ENCODE data around the gene SPAG8. TPM values are rescaled to one million over a fixed set of nuclear protein-coding genes. Genes with fewer than 3 reads are reported as not detected.
A peak's percentile ranks its signal among the peaks of the same experiment; 100 is the strongest.

The SPAG8 gene, protein sequence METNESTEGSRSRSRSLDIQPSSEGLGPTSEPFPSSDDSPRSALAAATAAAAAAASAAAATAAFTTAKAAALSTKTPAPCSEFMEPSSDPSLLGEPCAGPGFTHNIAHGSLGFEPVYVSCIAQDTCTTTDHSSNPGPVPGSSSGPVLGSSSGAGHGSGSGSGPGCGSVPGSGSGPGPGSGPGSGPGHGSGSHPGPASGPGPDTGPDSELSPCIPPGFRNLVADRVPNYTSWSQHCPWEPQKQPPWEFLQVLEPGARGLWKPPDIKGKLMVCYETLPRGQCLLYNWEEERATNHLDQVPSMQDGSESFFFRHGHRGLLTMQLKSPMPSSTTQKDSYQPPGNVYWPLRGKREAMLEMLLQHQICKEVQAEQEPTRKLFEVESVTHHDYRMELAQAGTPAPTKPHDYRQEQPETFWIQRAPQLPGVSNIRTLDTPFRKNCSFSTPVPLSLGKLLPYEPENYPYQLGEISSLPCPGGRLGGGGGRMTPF
- 0.20 and 0.63 TPM in 2 replicates for total RNA-seq (2014; rRNA removed; shearing (Covaris generic))

DNA sequence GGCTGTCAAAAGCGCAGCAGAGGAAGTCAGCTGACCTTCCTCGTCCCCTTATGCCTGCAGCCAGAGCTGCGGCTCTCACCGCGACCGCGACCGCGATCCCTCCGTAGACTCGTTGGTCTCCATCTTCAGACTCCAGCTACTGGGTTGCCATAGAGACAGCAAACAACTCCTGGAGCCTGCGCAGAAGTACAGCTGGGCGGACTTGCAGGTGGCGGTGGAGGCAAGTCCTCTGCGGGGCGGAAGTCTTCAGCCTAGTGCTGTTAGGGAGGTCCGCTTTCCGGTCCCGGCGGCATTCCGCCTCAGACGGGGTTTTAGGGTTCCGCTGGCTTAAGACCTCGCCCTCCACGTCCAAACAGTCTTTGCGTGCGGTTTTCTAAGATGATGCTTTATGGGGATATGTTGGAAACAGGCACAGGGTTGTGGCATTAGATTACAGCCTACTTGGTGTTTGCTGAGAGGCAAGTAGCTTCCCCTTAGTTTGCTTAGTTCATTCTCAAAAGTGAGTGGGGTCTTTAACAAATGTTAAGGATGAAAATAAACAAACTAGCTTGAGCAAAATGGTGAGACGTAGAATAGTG, at the start of gene SPAG8:
TSS of gene SPAG8 (minus strand) at position 238 of the 578 bp plus-strand sequence. CDS start at position 123, 115 bp downstream.
- peak; percentile 93 to 95 for DNase-seq
- Histone ChIP-seq H3K27me3 (no peaks in the 10 kb centered on the region), H3K36me3 (no peaks in the 10 kb centered on the region), H3K27ac (peak within 1 kb of the TSS; percentile 45), H3K4me3 (peak within 1 kb of the TSS; percentile 51), H3K9me3 (replicated peaks) (no peaks in the 10 kb centered on the region), H3K4me1 (peaks cover 12% of the 10 kb centered on the region; the same call in 1 of the 2 replicates)

DNA sequence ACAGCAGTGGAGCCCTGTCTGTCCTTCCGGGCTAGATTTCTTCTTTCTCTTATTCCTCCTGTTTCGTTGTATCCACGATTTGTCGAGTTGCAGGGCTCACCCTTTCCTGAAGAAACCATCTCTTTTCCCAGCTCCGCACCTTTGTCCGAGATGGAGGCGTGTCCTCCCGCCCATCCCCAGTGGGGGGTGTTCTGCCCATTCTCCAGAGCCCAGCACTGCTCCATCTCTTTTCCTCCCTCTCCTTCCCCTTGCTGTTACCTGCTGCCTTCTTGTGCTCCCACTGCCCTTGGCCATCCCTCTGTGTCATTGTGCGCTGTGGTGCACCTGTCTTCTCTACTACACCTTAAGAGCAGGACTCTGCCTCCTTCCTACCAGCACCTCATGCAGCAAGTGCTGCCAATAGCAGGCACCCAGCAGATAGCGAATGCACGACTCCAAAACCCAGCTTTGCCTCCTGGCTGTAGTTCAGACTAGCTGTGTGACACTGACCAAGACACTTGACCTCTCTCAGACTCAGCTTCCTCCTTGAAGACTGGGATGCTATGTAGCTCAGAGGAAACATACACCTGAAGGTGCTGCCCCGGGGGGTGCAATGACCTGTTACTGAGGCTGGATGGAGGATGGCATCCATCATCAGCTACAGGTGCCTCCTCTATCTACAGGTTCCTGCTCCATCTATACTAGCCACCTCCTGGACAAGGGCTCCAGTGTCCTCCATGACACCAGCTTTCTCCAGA, 49.3 kb upstream of the SPAG8 start:
- H3K27me3 ChIP-seq: no peaks in the 10 kb centered on the region
- H3K4me3 ChIP-seq: no peak overlapping the region
- no peaks in the 10 kb centered on the region for H3K9me3 ChIP-seq (replicated peaks)
- DNase-seq: no peak
- no peaks in the 10 kb centered on the region for H3K4me1 ChIP-seq
- H3K27ac ChIP-seq: no peak overlapping the region
- H3K36me3 ChIP-seq: no peaks in the 10 kb centered on the region

DNA sequence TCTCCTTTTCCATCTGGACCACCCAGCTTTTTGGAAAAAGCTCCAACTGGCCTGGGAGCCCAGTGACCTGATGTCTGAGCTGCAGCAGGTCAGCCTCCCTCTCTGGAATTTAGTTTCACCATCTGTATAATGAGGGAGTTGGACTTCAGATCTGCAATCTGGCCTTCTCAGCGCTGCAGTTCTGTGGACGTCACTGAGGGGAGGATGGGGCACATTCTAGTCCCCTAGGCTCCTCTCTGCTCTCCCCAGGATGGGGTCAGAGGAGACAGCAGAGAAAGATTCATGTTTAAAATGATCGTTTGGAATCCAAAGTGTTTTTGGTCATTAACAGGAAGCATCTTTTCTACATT, 47.9 kb upstream of the SPAG8 start:
- Histone ChIP-seq H3K4me3 (no peak overlapping the region), H3K36me3 (no peaks in the 10 kb centered on the region), H3K9me3 (replicated peaks) (no peaks in the 10 kb centered on the region), H3K27ac (no peak overlapping the region), H3K27me3 (no peaks in the 10 kb centered on the region), H3K4me1 (no peaks in the 10 kb centered on the region)
- DNase-seq: no peak

DNA sequence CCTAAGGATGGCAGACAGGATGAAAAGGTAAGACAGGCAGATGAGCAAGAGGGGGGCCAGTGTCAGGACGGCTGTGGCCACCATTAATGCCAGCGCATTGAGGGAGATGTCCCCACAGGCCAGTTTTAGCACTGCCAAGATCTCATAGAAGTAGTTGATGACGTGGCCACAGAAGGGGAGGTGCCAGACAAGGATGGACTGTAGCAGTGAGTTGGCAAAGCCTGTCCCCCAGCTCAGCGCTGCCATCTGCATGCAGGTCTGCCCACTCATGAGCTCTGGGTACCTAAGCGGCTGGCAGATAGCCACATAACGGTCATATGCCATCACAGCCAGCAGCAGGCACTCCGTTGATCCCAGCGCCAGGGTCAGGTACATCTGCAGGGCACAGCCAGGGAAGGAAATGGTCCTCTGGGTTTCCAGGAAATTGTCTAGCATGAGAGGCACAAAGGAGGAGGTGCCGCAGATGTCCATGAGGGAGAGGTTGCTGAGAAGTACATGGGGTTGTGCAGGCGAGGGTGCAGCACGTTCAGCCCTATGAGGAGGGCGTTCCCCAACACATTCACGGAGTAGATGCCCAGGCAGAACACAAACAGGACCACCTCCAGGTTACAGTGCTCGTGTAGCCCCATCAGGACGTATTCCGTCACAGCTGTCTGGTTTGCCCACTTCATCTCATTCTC, 47.4 kb upstream of the SPAG8 start:
- no peaks in the 10 kb centered on the region for H3K27me3 ChIP-seq
- H3K9me3 ChIP-seq (replicated peaks): no peaks in the 10 kb centered on the region
- H3K36me3 ChIP-seq: no peaks in the 10 kb centered on the region
- DNase-seq: no peak
- no peak overlapping the region for H3K27ac ChIP-seq
- H3K4me3 ChIP-seq: no peak overlapping the region
- H3K4me1 ChIP-seq: no peaks in the 10 kb centered on the region

GRCh38 chr9:35858458-35858857, 46.4 kb upstream of the SPAG8 start:
- no peaks in the 10 kb centered on the region for H3K9me3 ChIP-seq (replicated peaks)
- H3K27me3 ChIP-seq: no peaks in the 10 kb centered on the region
- H3K4me1 ChIP-seq: no peaks in the 10 kb centered on the region
- no peaks in the 10 kb centered on the region for H3K36me3 ChIP-seq
- no peak overlapping the region for H3K4me3 ChIP-seq
- DNase-seq: no peak
- no peak overlapping the region for H3K27ac ChIP-seq

DNA sequence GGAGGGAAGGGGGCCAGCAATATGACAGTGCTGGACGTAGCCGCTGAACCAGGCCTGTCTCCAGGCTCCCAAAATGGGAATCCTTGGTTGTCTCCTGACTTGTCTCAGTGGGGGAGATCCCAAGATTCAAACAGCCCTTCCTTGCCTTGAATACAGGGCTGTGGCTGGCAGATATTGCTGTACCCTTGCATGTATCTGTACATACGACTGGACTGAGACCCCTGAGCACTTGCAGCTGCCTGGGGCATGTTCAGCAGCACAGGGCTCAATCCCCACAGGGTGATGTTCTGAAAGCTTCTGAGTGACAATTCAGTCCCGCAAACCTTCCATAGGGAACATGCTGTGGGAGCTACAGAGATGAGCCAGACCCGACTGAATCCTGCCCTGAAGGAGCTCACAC, 44.8 kb upstream of the SPAG8 start:
- no peak for DNase-seq
- Histone ChIP-seq H3K4me3 (no peak overlapping the region), H3K4me1 (no peaks in the 10 kb centered on the region), H3K36me3 (no peaks in the 10 kb centered on the region), H3K27ac (no peak overlapping the region), H3K27me3 (no peaks in the 10 kb centered on the region), H3K9me3 (replicated peaks) (no peaks in the 10 kb centered on the region)

DNA sequence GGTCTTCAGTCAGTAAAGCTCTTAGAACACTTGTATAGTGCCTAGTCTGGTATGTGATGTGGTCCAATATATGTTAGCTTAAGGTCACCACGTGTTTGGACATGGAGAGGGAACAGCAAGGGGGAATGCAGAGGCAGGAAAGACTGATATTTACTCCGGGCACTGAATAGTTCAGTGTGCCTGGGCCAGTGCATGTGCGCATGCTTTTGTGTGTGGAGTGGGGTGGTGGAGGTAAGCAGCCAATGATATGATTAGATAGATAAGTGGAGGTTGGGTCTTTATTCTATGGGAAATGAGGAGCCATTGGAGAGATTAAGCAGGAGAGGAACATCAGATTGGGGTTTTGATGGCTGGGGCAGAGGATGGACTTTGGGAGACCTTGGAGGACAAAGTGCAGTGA, 44.1 kb upstream of the SPAG8 start:
- H3K36me3 ChIP-seq: no peaks in the 10 kb centered on the region
- no peak overlapping the region for H3K27ac ChIP-seq
- no peaks in the 10 kb centered on the region for H3K4me1 ChIP-seq
- H3K9me3 ChIP-seq (replicated peaks): no peaks in the 10 kb centered on the region
- no peaks in the 10 kb centered on the region for H3K27me3 ChIP-seq
- no peak overlapping the region for H3K4me3 ChIP-seq
- no peak for DNase-seq

DNA sequence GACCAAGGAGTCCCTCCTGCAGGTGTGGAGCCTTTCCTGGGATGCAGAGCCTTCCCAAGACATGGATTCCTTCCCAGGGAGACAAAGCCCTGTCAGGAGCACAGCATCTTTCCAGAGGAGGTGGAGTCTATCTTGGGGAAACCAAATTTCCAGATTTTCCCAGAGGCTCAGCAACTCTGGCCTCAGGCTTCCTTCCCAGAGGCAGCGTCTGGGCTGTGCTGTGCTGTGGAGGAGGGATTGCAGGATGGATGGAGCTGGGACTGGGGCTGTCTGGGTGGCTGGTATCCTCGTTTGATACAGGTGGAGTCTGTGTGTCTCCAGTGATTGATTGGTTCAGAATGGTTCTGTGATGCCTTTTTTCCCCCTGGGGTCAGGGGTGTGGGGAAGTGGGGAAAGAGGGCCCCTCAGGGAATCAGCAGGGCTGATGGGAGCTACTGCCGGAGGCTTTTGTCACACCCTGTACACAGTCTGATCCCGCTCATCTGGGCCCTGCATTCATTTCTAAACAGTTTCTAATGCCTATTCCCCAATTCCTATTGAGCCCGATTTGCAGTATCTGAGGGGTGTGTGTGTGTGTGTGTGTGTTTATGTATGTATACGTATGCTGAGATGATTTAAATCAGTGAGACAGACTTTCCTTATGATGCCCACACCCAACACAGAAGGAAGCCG, 42.2 kb upstream of the SPAG8 start:
- H3K4me1 ChIP-seq: no peaks in the 10 kb centered on the region

GRCh38 chr9:35852876-35853865, 41.1 kb upstream of the SPAG8 start:
- H3K27ac ChIP-seq: no peak overlapping the region
- no peak for DNase-seq
- no peaks in the 10 kb centered on the region for H3K9me3 ChIP-seq (replicated peaks)
- no peaks in the 10 kb centered on the region for H3K4me1 ChIP-seq
- H3K27me3 ChIP-seq: no peaks in the 10 kb centered on the region
- no peaks in the 10 kb centered on the region for H3K36me3 ChIP-seq
- H3K4me3 ChIP-seq: no peak overlapping the region

More for the DNA sequence above, 42.2 kb upstream of the SPAG8 start:
- DNase-seq: no peak
- Histone ChIP-seq H3K9me3 (replicated peaks) (no peaks in the 10 kb centered on the region), H3K4me3 (no peak overlapping the region), H3K36me3 (no peaks in the 10 kb centered on the region), H3K27me3 (no peaks in the 10 kb centered on the region), H3K27ac (no peak overlapping the region)

DNA sequence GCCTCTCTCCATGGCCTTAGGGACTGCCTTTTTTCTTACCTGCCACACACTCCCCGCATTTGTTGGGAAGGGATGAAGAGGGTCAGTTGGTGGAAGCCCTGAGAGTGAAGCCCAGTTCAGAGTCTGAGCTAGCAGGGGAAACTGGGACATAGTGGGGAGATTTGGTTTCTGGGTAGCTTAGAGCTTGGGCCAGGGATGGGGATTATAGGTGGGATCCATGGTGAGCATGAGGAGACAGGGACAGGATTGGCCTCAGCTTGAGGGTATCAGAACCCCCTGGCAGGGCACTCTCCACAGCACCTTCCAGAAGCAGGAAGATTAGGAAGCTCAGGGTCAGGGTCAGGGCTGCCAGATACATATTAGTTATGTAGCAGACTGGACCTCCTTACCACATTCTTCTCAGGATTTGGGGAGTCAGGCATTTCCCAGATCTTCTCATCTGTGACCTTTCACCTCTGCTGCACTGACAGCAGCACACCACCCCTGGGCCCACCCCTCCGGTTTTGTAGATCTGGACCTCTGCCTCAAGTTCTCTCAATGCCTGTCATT, 40.3 kb upstream of the SPAG8 start:
- no peaks in the 10 kb centered on the region for H3K27me3 ChIP-seq
- no peaks in the 10 kb centered on the region for H3K9me3 ChIP-seq (replicated peaks)
- H3K4me3 ChIP-seq: no peak overlapping the region
- no peak for DNase-seq
- H3K27ac ChIP-seq: no peak overlapping the region
- peaks cover 7% of the 10 kb centered on the region for H3K4me1 ChIP-seq
- no peaks in the 10 kb centered on the region for H3K36me3 ChIP-seq

DNA sequence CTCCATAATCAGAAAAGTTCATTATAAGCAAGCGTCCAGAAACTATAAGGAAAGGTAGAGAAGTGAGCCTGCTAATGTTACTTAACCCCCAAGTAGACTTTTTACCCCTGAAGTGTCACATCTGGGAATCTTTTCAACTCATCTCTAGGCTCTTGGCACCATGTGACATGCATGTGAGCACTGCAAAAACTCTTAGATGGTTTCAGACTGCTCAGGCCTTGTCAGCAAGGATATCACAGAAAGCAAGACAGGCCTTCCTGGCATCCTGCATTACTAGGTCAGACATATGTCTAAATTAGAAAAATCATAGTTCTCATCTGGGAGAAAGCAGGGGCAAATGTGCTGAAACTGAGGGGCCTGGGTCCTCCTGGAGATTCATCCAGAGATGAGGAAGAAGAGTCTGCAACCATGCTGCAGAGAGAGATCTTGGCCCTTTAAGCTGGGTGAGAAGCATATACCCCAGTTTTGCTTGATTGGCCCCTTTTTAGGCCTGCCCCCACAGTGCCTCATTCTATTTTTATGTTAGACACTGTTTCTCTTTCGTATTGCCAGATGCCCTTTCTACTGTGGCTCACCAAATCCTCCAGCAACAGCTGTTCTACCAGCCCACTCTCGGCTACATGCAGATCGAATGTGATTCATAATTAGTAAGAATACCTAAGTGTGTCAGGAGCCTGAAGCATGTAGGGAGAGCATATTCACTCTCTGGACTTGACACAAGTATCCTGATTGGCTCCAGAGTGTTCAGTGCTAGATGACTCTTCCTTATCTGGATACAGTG, 35.9 kb upstream of the SPAG8 start:
- peak overlapping the region; percentile 7; the same call in 1 of the 2 replicates for H3K27ac ChIP-seq
- H3K4me1 ChIP-seq: peaks cover 7% of the 10 kb centered on the region
- H3K36me3 ChIP-seq: no peaks in the 10 kb centered on the region
- no peaks in the 10 kb centered on the region for H3K9me3 ChIP-seq (replicated peaks)
- no peaks in the 10 kb centered on the region for H3K27me3 ChIP-seq
- no peak overlapping the region for H3K4me3 ChIP-seq
- peak; percentile 72 to 79 for DNase-seq

DNA sequence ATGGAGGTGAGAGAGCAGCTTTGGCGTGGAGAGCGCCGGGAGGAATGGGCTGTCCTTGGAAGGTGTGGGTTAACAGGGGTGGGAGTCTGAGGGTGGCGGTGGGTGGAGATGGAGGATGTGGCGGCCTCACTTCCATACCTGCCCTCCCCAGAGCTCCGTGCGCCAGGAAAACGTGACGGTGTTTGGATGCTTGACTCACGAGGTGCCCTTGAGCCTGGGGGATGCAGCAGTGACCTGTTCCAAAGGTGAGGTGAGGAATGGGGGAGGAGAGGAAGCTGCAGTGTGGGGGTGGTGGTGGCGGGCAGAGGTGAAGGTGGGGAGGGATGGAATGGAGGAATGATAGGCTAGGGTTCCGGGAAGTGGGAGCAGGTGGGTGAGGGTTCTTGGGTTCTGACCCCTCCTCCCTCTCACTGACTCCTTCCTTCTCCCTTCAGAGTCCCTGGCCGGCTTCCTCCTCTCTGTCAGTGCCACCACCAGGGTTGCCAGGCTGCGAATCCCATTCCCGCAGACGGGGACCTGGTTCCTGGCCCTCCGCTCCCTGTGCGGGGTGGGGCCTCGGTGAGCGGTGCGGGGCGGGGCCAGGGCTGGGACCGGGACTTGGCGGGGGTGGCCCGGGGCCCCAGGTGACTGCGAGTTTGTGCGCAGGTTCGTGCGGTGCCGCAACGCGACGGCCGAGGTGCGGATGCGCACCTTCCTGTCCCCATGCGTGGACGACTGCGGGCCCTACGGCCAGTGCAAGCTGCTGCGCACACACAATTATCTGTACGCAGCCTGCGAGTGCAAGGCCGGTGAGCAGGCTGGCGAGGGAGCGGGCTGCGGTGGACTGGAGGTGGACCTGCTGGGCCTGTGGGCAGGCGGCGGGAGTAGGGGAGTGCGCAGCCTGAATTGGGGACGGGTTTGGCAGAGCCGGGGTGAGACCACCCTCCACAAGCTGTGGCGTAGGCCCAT, 34.0 kb upstream of the SPAG8 start:
- Histone ChIP-seq H3K4me1 (peaks cover 7% of the 10 kb centered on the region), H3K9me3 (replicated peaks) (no peaks in the 10 kb centered on the region), H3K36me3 (no peaks in the 10 kb centered on the region), H3K27me3 (no peaks in the 10 kb centered on the region), H3K27ac (no peak overlapping the region), H3K4me3 (no peak overlapping the region)
- no peak for DNase-seq
